Keratinocyte (primary cell): Measurements from ENCODE around the gene VAMP4. TPM values are rescaled to one million over a fixed set of nuclear protein-coding genes. Genes with fewer than 3 reads are reported as not detected.
"Not testable (repeated sequence)": the region's sequence is repeated elsewhere in the genome, so short reads cannot be mapped to it uniquely, and the experiment has no call there.

Experiments used
- DNase-seq: peaks from one replicate; pipeline ENCODE4 v3.0.0-alpha.2; 2011; ENCODE audit warnings: low read depth, missing footprints, low spot score
- FAIRE-seq: peaks from 2 replicates; lab custom pipeline; 2011; peaks lifted over from hg19 to GRCh38; lab: Jason Lieb, UNC
- H2AFZ ChIP-seq: 2 replicates; pipeline ENCODE4 v1.6.0; 2012; ENCODE audit warnings: low read length, control low read depth, inconsistent platforms; ENCODE audit not compliant: control insufficient read depth
- H3K27ac ChIP-seq: 2 replicates; pipeline ENCODE4 v1.5.1; 2011; ENCODE audit warnings: low read length; ENCODE audit not compliant: control insufficient read depth, insufficient read depth
- H3K27me3 ChIP-seq: 3 replicates; pipeline ENCODE4 v1.6.0; 2011; ENCODE audit warnings: low read length; ENCODE audit not compliant: control insufficient read depth, insufficient read depth; ENCODE audit errors: extremely low read depth
- H3K36me3 ChIP-seq, 2 experiments: 2 replicates in 1 of 2; 3 replicates in 1 of 2; pipeline ENCODE4 v1.5.1; 2011; ENCODE audit warnings: low read length in 2 of 2, mild to moderate bottlenecking in 1 of 2; ENCODE audit not compliant: control insufficient read depth in 2 of 2, insufficient read depth in 2 of 2; ENCODE audit errors: extremely low read depth in 1 of 2
- H3K4me1 ChIP-seq: 3 replicates; pipeline ENCODE4 v1.5.1; 2011; ENCODE audit warnings: low read length; ENCODE audit not compliant: control insufficient read depth, insufficient read depth; ENCODE audit errors: extremely low read depth
- H3K4me2 ChIP-seq: 3 replicates; pipeline ENCODE4 v1.6.0; 2011; ENCODE audit warnings: low read depth, low read length; ENCODE audit not compliant: control insufficient read depth, insufficient read depth; ENCODE audit errors: extremely low read depth
- H3K4me3 ChIP-seq, 3 experiments: fragments of 200-600 bp in 1 of 3; sonication (generic) in 1 of 3; 2 replicates in 2 of 3; 3 replicates in 1 of 3; pipeline ENCODE4 v1.5.1; 2011 to 2016; ENCODE audit warnings: low read length in 3 of 3, mild to moderate bottlenecking in 3 of 3, control low read depth in 2 of 3, inconsistent platforms in 1 of 3, low read depth in 1 of 3, mixed read lengths in 1 of 3, mixed run types in 1 of 3, moderate library complexity in 1 of 3; ENCODE audit not compliant: control insufficient read depth in 2 of 3, insufficient read depth in 2 of 3; ENCODE audit errors: extremely low read depth in 1 of 3
- H3K79me2 ChIP-seq: 2 replicates; pipeline ENCODE4 v1.6.0; 2012; ENCODE audit warnings: low read length; ENCODE audit not compliant: control insufficient read depth, insufficient read depth
- H3K9ac ChIP-seq: 3 replicates; pipeline ENCODE4 v1.6.0; 2011; ENCODE audit warnings: low read length; ENCODE audit not compliant: control insufficient read depth, insufficient read depth; ENCODE audit errors: extremely low read depth
- H3K9me1 ChIP-seq: 3 replicates; pipeline ENCODE4 v1.6.0; 2011; ENCODE audit warnings: low read length; ENCODE audit not compliant: control insufficient read depth, insufficient read depth; ENCODE audit errors: extremely low read depth
- H3K9me3 ChIP-seq: 2 replicates; pipeline ENCODE4 v1.5.1; 2012; ENCODE audit warnings: low read depth, low read length; ENCODE audit not compliant: control insufficient read depth
- H4K20me1 ChIP-seq: 3 replicates; pipeline ENCODE4 v1.6.0; 2011; ENCODE audit warnings: low read length; ENCODE audit not compliant: control insufficient read depth, insufficient read depth; ENCODE audit errors: extremely low read depth
- CTCF ChIP-seq, 3 experiments: IDR thresholded peaks in 1 of 3; conservative IDR thresholded peaks in 1 of 3; optimal IDR thresholded peaks in 1 of 3; 2 replicates in 2 of 3; 3 replicates in 1 of 3; pipeline versions ENCODE3 to v1.5.1; 2011; ENCODE audit warnings: low read length in 3 of 3, mild to moderate bottlenecking in 3 of 3, moderate library complexity in 2 of 3, control low read depth in 1 of 3, inconsistent platforms in 1 of 3; ENCODE audit not compliant: insufficient read depth in 2 of 3; ENCODE audit errors: extremely low read depth in 1 of 3
- EZH2 ChIP-seq: IDR thresholded peaks from one replicate; pipeline ENCODE4 v1.6.1; 2012; ENCODE audit warnings: inconsistent platforms, mild to moderate bottlenecking, low read length, moderate library complexity
- dilution Hi-C: fragments of 300-500 bp; cut with MboI; formaldehyde crosslinking; loops from one replicate; pipeline ENCODE4 v1.7.0; 2020; ENCODE audit warnings: low sequenced_read_pairs; ENCODE audit not compliant: extremely low pct_ligation_motif_present
- polyA plus RNA-seq, 5 experiments: library from polyadenylated mRNA; depleted of rRNA in 3 of 5; stranded (reverse) in 3 of 5; stranded (forward) in 1 of 5; unstranded in 1 of 5; fragments of >200 nt; gene quantifications; 1 replicate in 1 of 5; 2 replicates in 3 of 5; 3 replicates in 1 of 5; pipeline versions ENCODE4 v1.2.1 to v1.2.3, GENCODE V29; 2011 to 2012; ENCODE audit warnings: missing spikeins in 2 of 5, low read depth in 1 of 5, low replicate concordance in 1 of 5

The VAMP4 gene
- polyA plus RNA-seq, 1 donor (not counting 4 experiments of a cell fraction or from before 2014, with no cell fraction given), result 12.7 TPM

GRCh38 chr1:171727778-171728177 is 14.1 kb downstream of the VAMP4 start:
- Histone ChIP-seq H3K9ac (no peak overlapping the region), H3K4me1 (no peaks in the 10 kb centered on the region), H3K9me3 (no peaks in the 10 kb centered on the region), H3K9me1 (peaks cover 2% of the 10 kb centered on the region), H2AFZ (no peak overlapping the region), H3K27me3 (no peaks in the 10 kb centered on the region), H3K27ac (no peak overlapping the region), H3K36me3 (peaks cover 3 to 4% of the 10 kb centered on the region in 2 experiments), H3K79me2 (peaks cover 1% of the 10 kb centered on the region), H3K4me3 (no peak overlapping the region), H3K4me2 (no peak overlapping the region), H4K20me1 (no peaks in the 10 kb centered on the region)
- TF ChIP-seq EZH2 (no peak), CTCF (optimal IDR thresholded peaks at IDR 0.05 in 1 of 3, IDR thresholded peaks at IDR 0.05 in 1 of 3, conservative IDR thresholded peaks at IDR 0.05 in 1 of 3; ENCODE audit: extremely low read depth in 1 of 3, insufficient read depth in 2 of 3, low read length in 3 of 3) (no peak)
- dilution Hi-C loops, result no loop called here
- DNase-seq (no peak), FAIRE-seq (no peak)

GRCh38 chr1:171723180-171723579 is 18.7 kb downstream of the VAMP4 start:
- H3K4me3 ChIP-seq, dilution Hi-C loops, H3K36me3 ChIP-seq: not testable (repeated sequence)

GRCh38 chr1:171718848-171719247 is 23.0 kb downstream of the VAMP4 start:
- H3K9me1 ChIP-seq, result no peaks in the 10 kb centered on the region
- H3K27ac ChIP-seq, result no peak overlapping the region
- no peak overlapping the region for H3K9ac ChIP-seq
- H3K36me3 ChIP-seq, result no peaks in the 10 kb centered on the region
- TF ChIP-seq EZH2, result no peak
- TF ChIP-seq CTCF (optimal IDR thresholded peaks at IDR 0.05 in 1 of 3, IDR thresholded peaks at IDR 0.05 in 1 of 3, conservative IDR thresholded peaks at IDR 0.05 in 1 of 3; ENCODE audit: extremely low read depth in 1 of 3, insufficient read depth in 2 of 3, low read length in 3 of 3), result no peak
- H3K79me2 ChIP-seq, result no peaks in the 10 kb centered on the region
- FAIRE-seq, result no peak
- peaks cover 12% of the 10 kb centered on the region for H3K4me1 ChIP-seq
- H4K20me1 ChIP-seq, result no peaks in the 10 kb centered on the region
- no peaks in the 10 kb centered on the region for H3K27me3 ChIP-seq
- no peaks in the 10 kb centered on the region for H3K9me3 ChIP-seq
- no peak overlapping the region for H3K4me2 ChIP-seq
- no peak overlapping the region for H2AFZ ChIP-seq
- DNase-seq, result no peak
- dilution Hi-C loops, result no loop called here
- H3K4me3 ChIP-seq, result no peak overlapping the region

More at GRCh38 chr1:171723180-171723579, 18.7 kb downstream of the VAMP4 start:
- H3K27ac ChIP-seq, H3K9me3 ChIP-seq, H3K9me1 ChIP-seq, H2AFZ ChIP-seq, H3K9ac ChIP-seq, H3K27me3 ChIP-seq, FAIRE-seq, H3K4me2 ChIP-seq, H4K20me1 ChIP-seq, DNase-seq, H3K4me1 ChIP-seq, H3K79me2 ChIP-seq: not testable (repeated sequence)
